GM12892 (cell line): Measurements from ENCODE around the gene LRRFIP1.

Experiments used
- DNase-seq: peaks from one replicate; pipeline ENCODE4 v3.0.0; 2011; ENCODE audit not compliant: insufficient read length
- FAIRE-seq: peaks from 2 replicates; lab custom pipeline; 2011; peaks lifted over from hg19 to GRCh38; lab: Jason Lieb, UNC
- POLR2A ChIP-seq: IDR thresholded peaks from 2 replicates; pipeline ENCODE4 v1.6.1; 2011; ENCODE audit warnings: low read depth, low read length, control low read depth
- POLR2AphosphoS5 ChIP-seq: IDR thresholded peaks from 2 replicates; pipeline ENCODE4 v1.6.1; 2011; ENCODE audit warnings: low read depth, low read length, control low read depth
- TAF1 ChIP-seq: IDR thresholded peaks from 2 replicates; pipeline ENCODE4 v1.6.1; 2011; ENCODE audit warnings: low read depth, mild to moderate bottlenecking, control low read depth, low read length, borderline replicate concordance

Gene LRRFIP1

GRCh38 chr2:237647176-237648015, 20.0 kb downstream of the LRRFIP1 start:
- DNase-seq: no peak
- no peak for FAIRE-seq
- TF ChIP-seq TAF1 (no peak), POLR2A (no peak), POLR2AphosphoS5 (no peak)

- no peak for DNase-seq
- no peak for FAIRE-seq
- TF ChIP-seq POLR2A: no peak
Observed at GRCh38 chr2:237648016-237648381, 20.6 kb downstream of the LRRFIP1 start.

GRCh38 chr2:237649541-237650454, 22.4 kb downstream of the LRRFIP1 start:
- no peak for DNase-seq
- TF ChIP-seq TAF1 (no peak), POLR2A (no peak), POLR2AphosphoS5 (no peak)
- FAIRE-seq: no peak

- no peak for DNase-seq
- no peak for FAIRE-seq
- TF ChIP-seq POLR2A (no peak), POLR2AphosphoS5 (no peak), TAF1 (no peak)
Observed at GRCh38 chr2:237650455-237650850, 23.1 kb downstream of the LRRFIP1 start.

GRCh38 chr2:237651761-237652160, 24.4 kb downstream of the LRRFIP1 start:
- no peak for TF ChIP-seq POLR2A
- TF ChIP-seq POLR2AphosphoS5: no peak
- TF ChIP-seq TAF1: no peak
- DNase-seq (no peak), FAIRE-seq (no peak)

GRCh38 chr2:237652181-237652580, 24.8 kb downstream of the LRRFIP1 start:
- DNase-seq (no peak), FAIRE-seq (no peak)
- TF ChIP-seq TAF1 (no peak), POLR2AphosphoS5 (no peak), POLR2A (no peak)

- DNase-seq: no peak
- FAIRE-seq: no peak
- TF ChIP-seq TAF1: no peak
- no peak for TF ChIP-seq POLR2A
- no peak for TF ChIP-seq POLR2AphosphoS5
Observed at GRCh38 chr2:237652854-237653253, 25.5 kb downstream of the LRRFIP1 start.

GRCh38 chr2:237653776-237654558, 26.6 kb downstream of the LRRFIP1 start:
- DNase-seq: no peak
- FAIRE-seq: no peak
- no peak for TF ChIP-seq POLR2A

- FAIRE-seq: no peak
- TF ChIP-seq POLR2A (no peak), TAF1 (no peak), POLR2AphosphoS5 (no peak)
- no peak for DNase-seq
Observed at GRCh38 chr2:237657063-237657462, 29.7 kb downstream of the LRRFIP1 start.

GRCh38 chr2:237660381-237660900, 33.1 kb downstream of the LRRFIP1 start:
- no peak for DNase-seq
- TF ChIP-seq POLR2A (no peak), TAF1 (no peak), POLR2AphosphoS5 (no peak)

GRCh38 chr2:237661270-237661669, 33.9 kb downstream of the LRRFIP1 start:
- FAIRE-seq (no peak), DNase-seq (no peak)
- TF ChIP-seq POLR2A (no peak), POLR2AphosphoS5 (no peak), TAF1 (no peak)

More at GRCh38 chr2:237660381-237660900, 33.1 kb downstream of the LRRFIP1 start:
- FAIRE-seq: no peak
